PFSK-1 (cell line): ENCODE results near the gene KRTAP10-5.

Source experiments
- FOXP2 ChIP-seq: optimal IDR thresholded peaks from 2 replicates; pipeline ENCODE3; 2011; ENCODE audit warnings: borderline replicate concordance, control low read depth, inconsistent platforms; ENCODE audit not compliant: insufficient read depth; ENCODE audit errors: extremely low read length, extremely low read depth
- POLR2AphosphoS5 ChIP-seq: IDR thresholded peaks from 2 replicates; pipeline ENCODE4 v1.6.1; 2012; ENCODE audit warnings: low read depth, mild to moderate bottlenecking, control low read depth, low read length, moderate library complexity
- REST ChIP-seq, 2 experiments: IDR thresholded peaks; 2 replicates each; pipeline versions ENCODE4 v1.6.1 to v1.8.0; 2011 to 2012; ENCODE audit warnings: low read depth in 2 of 2, low read length in 2 of 2, control low read depth in 1 of 2, inconsistent platforms in 1 of 2, mild to moderate bottlenecking in 1 of 2, moderate library complexity in 1 of 2; ENCODE audit not compliant: insufficient read depth in 1 of 2
- SIN3A ChIP-seq: IDR thresholded peaks from 2 replicates; pipeline ENCODE4 v1.6.1; 2012; ENCODE audit warnings: mild to moderate bottlenecking, low read length, moderate library complexity, borderline replicate concordance; ENCODE audit not compliant: insufficient read depth
- TAF1 ChIP-seq: IDR thresholded peaks from 2 replicates; pipeline ENCODE4 v1.6.1; 2012; ENCODE audit warnings: low read length, control low read depth, borderline replicate concordance; ENCODE audit not compliant: insufficient read depth

Gene KRTAP10-5

GRCh38 chr21:44589586-44590305 lies 9.3 kb upstream of the KRTAP10-5 start:
- no peak for TF ChIP-seq POLR2AphosphoS5
- no peak for TF ChIP-seq SIN3A
- TF ChIP-seq REST (IDR thresholded peaks at IDR 0.05; ENCODE audit: insufficient read depth in 1 of 2, low read depth in 2 of 2, low read length in 2 of 2), result no peak
- no peak for TF ChIP-seq TAF1
- no peak for TF ChIP-seq FOXP2

- TF ChIP-seq POLR2AphosphoS5 (no peak), TAF1 (no peak), SIN3A (no peak), FOXP2 (no peak), REST (IDR thresholded peaks at IDR 0.05; ENCODE audit: insufficient read depth in 1 of 2, low read depth in 2 of 2, low read length in 2 of 2) (no peak)
Measured at GRCh38 chr21:44589094-44589493, 8.7 kb upstream of the KRTAP10-5 start.

- TF ChIP-seq REST (IDR thresholded peaks at IDR 0.05; ENCODE audit: insufficient read depth in 1 of 2, low read depth in 2 of 2, low read length in 2 of 2) (no peak), TAF1 (no peak), FOXP2 (no peak), SIN3A (no peak), POLR2AphosphoS5 (no peak)
Measured at GRCh38 chr21:44585892-44586291, 5.5 kb upstream of the KRTAP10-5 start.

GRCh38 chr21:44583800-44584147 lies 3.4 kb upstream of the KRTAP10-5 start:
- TF ChIP-seq SIN3A (no peak), POLR2AphosphoS5 (no peak), TAF1 (no peak)

- TF ChIP-seq TAF1, result no peak
- no peak for TF ChIP-seq FOXP2
- TF ChIP-seq REST (IDR thresholded peaks at IDR 0.05; ENCODE audit: insufficient read depth in 1 of 2, low read depth in 2 of 2, low read length in 2 of 2), result no peak
- no peak for TF ChIP-seq SIN3A
- TF ChIP-seq POLR2AphosphoS5, result no peak
Measured at GRCh38 chr21:44583089-44583799, 2.8 kb upstream of the KRTAP10-5 start.
